Measurements from ENCODE around the gene METTL5. TPM values are rescaled to one million over a fixed set of nuclear protein-coding genes. Genes with fewer than 3 reads are reported as not detected.

Gene METTL5
- polyA plus RNA-seq, 3 donors, result 11.1 to 60.8 (median 51.0) TPM

DNA sequence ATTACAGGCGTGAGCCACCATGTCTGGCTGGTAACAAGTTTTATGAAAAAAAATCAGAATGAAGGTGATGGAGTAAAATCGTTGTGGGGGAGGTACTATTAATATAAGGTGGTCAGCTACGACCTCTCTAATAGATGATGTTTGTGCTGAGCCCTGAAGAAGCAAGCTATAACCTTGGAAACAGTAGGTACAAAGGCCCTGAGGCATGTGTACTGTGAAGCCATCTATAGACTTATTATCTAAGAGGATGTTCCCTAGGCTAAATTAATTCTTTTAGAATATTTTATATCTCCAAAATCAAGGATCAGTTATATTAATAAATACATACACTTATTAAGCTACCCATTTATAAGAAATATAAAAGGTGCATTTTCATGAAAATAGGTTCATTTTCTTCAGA, 49.4 kb downstream of the METTL5 start:
- H3K36me3 Mint-ChIP-seq, result no peaks in the 10 kb centered on the region
- H4K20me1 ChIP-seq (ENCODE audit: insufficient read depth, low read length), result no peaks in the 10 kb centered on the region
- no peak overlapping the region for H3K4me3 Mint-ChIP-seq
- no peaks in the 10 kb centered on the region for H3K36me3 ChIP-seq (replicated peaks in 1 of 2; ENCODE audit: control insufficient read depth in 1 of 2, insufficient read depth in 2 of 2, low read length in 2 of 2)
- TF ChIP-seq, protein P1, sequence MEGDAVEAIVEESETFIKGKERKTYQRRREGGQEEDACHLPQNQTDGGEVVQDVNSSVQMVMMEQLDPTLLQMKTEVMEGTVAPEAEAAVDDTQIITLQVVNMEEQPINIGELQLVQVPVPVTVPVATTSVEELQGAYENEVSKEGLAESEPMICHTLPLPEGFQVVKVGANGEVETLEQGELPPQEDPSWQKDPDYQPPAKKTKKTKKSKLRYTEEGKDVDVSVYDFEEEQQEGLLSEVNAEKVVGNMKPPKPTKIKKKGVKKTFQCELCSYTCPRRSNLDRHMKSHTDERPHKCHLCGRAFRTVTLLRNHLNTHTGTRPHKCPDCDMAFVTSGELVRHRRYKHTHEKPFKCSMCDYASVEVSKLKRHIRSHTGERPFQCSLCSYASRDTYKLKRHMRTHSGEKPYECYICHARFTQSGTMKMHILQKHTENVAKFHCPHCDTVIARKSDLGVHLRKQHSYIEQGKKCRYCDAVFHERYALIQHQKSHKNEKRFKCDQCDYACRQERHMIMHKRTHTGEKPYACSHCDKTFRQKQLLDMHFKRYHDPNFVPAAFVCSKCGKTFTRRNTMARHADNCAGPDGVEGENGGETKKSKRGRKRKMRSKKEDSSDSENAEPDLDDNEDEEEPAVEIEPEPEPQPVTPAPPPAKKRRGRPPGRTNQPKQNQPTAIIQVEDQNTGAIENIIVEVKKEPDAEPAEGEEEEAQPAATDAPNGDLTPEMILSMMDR (IDR thresholded peaks at IDR 0.05), result no peak
- H3K9me3 ChIP-seq (replicated peaks in 1 of 2; ENCODE audit: control insufficient read depth in 1 of 2, insufficient read depth in 1 of 2, low read length in 2 of 2), result no peaks in the 10 kb centered on the region
- H3K4me2 ChIP-seq (replicated peaks; ENCODE audit: extremely low read depth, low read length, poor library complexity, severe bottlenecking), result no peak overlapping the region
- H3K27me3 ChIP-seq (ENCODE audit: control insufficient read depth in 2 of 2, insufficient read depth in 2 of 2, low read length in 2 of 2), result no peaks in the 10 kb centered on the region
- no peak overlapping the region for H3K27ac ChIP-seq (ENCODE audit: low read depth in 1 of 2, low read length in 2 of 2)
- 92% methylated on average over 2 of the region's 3 CpGs for WGBS (ENCODE audit: insufficient coverage)
- H3K9me3 Mint-ChIP-seq, result peaks cover 0 to 6% (median 0%) of the 10 kb centered on the region in 7 donors
- DNase-seq, result no peak
- peaks cover 9 to 17% of the 10 kb centered on the region in 2 donors for H3K4me1 ChIP-seq (ENCODE audit: control insufficient read depth in 1 of 2, insufficient read depth in 2 of 2, low read length in 2 of 2)
- H3K27ac Mint-ChIP-seq, result no peak overlapping the region
- intact Hi-C loops (cut with micrococcal nuclease), result no loop called here
- peaks cover 17% of the 10 kb centered on the region for H3K4me1 Mint-ChIP-seq
- no peaks in the 10 kb centered on the region for H3K79me2 ChIP-seq (ENCODE audit: insufficient read depth, low read length)
- H3K27me3 Mint-ChIP-seq (ENCODE audit: low read depth in 3 of 3), result peaks cover 0 to 1% (median 0%) of the 10 kb centered on the region in 3 donors
- no peak overlapping the region for H2AFZ ChIP-seq (ENCODE audit: insufficient read depth, low read depth, low read length, poor library complexity, severe bottlenecking)
- no peak overlapping the region for H3K4me3 ChIP-seq (replicated peaks in 1 of 3; ENCODE audit: low read depth in 2 of 3, low read length in 3 of 3)
- H3K9ac ChIP-seq (ENCODE audit: insufficient read depth, low read length, poor library complexity, severe bottlenecking), result no peak overlapping the region

DNA sequence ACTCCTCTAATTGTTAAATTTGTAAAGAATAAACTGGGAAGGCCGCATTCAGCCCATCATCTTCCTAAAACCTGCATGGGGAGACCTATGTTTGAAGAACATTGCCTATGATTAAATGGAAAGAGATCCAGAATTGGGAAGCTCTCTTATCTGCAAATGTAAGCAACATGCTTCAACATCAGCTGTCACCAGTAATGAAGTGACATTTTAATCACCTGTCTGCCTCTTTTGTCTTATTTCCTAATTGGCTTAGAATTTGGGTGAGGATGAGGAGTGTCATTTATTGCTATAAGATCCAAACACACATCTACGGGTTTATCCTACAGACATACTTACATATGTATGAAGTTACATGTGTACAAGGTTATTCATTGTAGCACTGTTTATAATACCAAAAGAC, 52.1 kb downstream of the METTL5 start:
- no CpG with 5 or more reads among the region's 2 CpGs for WGBS (ENCODE audit: insufficient coverage)
- H3K36me3 ChIP-seq (replicated peaks in 1 of 2; ENCODE audit: control insufficient read depth in 1 of 2, insufficient read depth in 2 of 2, low read length in 2 of 2), result no peaks in the 10 kb centered on the region

More for the DNA sequence above, 52.1 kb downstream of the METTL5 start:
- peaks cover 23% of the 10 kb centered on the region for H3K4me1 Mint-ChIP-seq
- H3K4me3 Mint-ChIP-seq, result no peak overlapping the region
- TF ChIP-seq, protein P1 (IDR thresholded peaks at IDR 0.05), result no peak
- H3K27ac Mint-ChIP-seq, result no peak overlapping the region
- H3K9ac ChIP-seq (ENCODE audit: insufficient read depth, low read length, poor library complexity, severe bottlenecking), result no peak overlapping the region
- H3K4me1 ChIP-seq (ENCODE audit: control insufficient read depth in 1 of 2, insufficient read depth in 2 of 2, low read length in 2 of 2), result peaks cover 20 to 22% of the 10 kb centered on the region in 2 donors
- no peak overlapping the region for H3K4me3 ChIP-seq (replicated peaks in 1 of 3; ENCODE audit: low read depth in 2 of 3, low read length in 3 of 3)
- DNase-seq, result no peak
- H3K79me2 ChIP-seq (ENCODE audit: insufficient read depth, low read length), result no peaks in the 10 kb centered on the region
- H2AFZ ChIP-seq (ENCODE audit: insufficient read depth, low read depth, low read length, poor library complexity, severe bottlenecking), result no peak overlapping the region
- no peak overlapping the region for H3K27ac ChIP-seq (ENCODE audit: low read depth in 1 of 2, low read length in 2 of 2)
- H3K9me3 ChIP-seq (replicated peaks in 1 of 2; ENCODE audit: control insufficient read depth in 1 of 2, insufficient read depth in 1 of 2, low read length in 2 of 2), result peaks cover 3 to 5% of the 10 kb centered on the region in 2 donors
- H3K27me3 Mint-ChIP-seq (ENCODE audit: low read depth in 3 of 3), result peaks cover 13 to 20% (median 17%) of the 10 kb centered on the region in 3 donors
- H3K9me3 Mint-ChIP-seq, result peaks cover 0 to 16% (median 0%) of the 10 kb centered on the region in 7 donors
- no peak overlapping the region for H3K4me2 ChIP-seq (replicated peaks; ENCODE audit: extremely low read depth, low read length, poor library complexity, severe bottlenecking)
- intact Hi-C loops (cut with micrococcal nuclease), result no loop called here
- H3K36me3 Mint-ChIP-seq, result no peaks in the 10 kb centered on the region
- H3K27me3 ChIP-seq (ENCODE audit: control insufficient read depth in 2 of 2, insufficient read depth in 2 of 2, low read length in 2 of 2), result peaks cover 10 to 20% of the 10 kb centered on the region in 2 donors
- H4K20me1 ChIP-seq (ENCODE audit: insufficient read depth, low read length), result no peaks in the 10 kb centered on the region

Measured in CD14-positive monocyte (primary cell).